Measurements from ENCODE around the gene ATXN10.

DNA sequence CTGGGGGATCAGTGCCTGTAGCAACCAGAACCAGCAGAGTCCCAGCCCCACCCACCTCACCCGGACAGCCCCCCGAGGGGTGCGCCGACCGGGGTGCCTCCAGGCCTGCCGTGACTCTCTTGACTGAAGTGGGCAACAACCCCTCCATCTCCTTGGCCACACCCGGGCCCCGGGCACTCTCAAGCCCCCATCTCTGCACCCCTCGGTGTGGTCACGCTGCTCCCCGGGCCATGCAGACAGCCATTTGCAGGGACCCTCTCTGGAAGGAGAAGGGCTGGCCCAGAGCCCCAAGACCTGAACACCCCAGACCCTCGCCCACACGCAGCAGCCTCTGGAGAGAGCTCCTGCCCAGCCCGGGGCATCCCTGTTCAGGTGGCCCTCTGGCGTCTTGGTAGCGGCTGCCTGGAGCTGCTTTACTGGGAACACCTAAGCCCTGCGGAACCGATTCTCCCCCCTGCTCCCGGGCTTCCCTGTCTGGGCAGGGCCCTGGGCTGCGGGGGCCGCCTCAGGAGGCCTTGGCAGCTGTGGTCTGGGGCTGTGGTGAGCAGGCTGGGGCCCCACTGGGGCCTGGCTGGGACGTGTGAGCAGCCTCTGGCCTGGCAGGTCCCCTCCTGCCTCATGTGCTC, 220.5 kb downstream of the ATXN10 start:
- TF ChIP-seq EZH2phosphoT487 (IDR thresholded peaks at IDR 0.05; ENCODE audit: borderline replicate concordance) (no peak), POLR2AphosphoS5 (IDR thresholded peaks at IDR 0.05; ENCODE audit: low read depth, low read length) (no peak), POLR2A (IDR thresholded peaks at IDR 0.05; ENCODE audit: borderline replicate concordance, extremely low read depth, insufficient read depth, insufficient read length) (no peak), SIN3A (IDR thresholded peaks at IDR 0.05; ENCODE audit: low read depth) (no peak), CEBPB (IDR thresholded peaks at IDR 0.05; ENCODE audit: low read depth) (no peak), EZH2 (IDR thresholded peaks at IDR 0.05) (no peak), JUND (IDR thresholded peaks at IDR 0.05) (no peak), YY1 (IDR thresholded peaks at IDR 0.05; ENCODE audit: extremely low read depth, insufficient replicate concordance, low read depth, low read length) (no peak)
- TF ChIP-seq, protein P1, sequence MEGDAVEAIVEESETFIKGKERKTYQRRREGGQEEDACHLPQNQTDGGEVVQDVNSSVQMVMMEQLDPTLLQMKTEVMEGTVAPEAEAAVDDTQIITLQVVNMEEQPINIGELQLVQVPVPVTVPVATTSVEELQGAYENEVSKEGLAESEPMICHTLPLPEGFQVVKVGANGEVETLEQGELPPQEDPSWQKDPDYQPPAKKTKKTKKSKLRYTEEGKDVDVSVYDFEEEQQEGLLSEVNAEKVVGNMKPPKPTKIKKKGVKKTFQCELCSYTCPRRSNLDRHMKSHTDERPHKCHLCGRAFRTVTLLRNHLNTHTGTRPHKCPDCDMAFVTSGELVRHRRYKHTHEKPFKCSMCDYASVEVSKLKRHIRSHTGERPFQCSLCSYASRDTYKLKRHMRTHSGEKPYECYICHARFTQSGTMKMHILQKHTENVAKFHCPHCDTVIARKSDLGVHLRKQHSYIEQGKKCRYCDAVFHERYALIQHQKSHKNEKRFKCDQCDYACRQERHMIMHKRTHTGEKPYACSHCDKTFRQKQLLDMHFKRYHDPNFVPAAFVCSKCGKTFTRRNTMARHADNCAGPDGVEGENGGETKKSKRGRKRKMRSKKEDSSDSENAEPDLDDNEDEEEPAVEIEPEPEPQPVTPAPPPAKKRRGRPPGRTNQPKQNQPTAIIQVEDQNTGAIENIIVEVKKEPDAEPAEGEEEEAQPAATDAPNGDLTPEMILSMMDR (IDR thresholded peaks at IDR 0.05 in 2 of 3, conservative IDR thresholded peaks at IDR 0.05 in 1 of 3; ENCODE audit: borderline replicate concordance in 1 of 3, insufficient read depth in 1 of 3, low read depth in 2 of 3, low read length in 2 of 3) = no peak
- TF ChIP-seq, protein P2, sequence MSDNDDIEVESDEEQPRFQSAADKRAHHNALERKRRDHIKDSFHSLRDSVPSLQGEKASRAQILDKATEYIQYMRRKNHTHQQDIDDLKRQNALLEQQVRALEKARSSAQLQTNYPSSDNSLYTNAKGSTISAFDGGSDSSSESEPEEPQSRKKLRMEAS (IDR thresholded peaks at IDR 0.05) = no peak
- TF ChIP-seq, protein P3, sequence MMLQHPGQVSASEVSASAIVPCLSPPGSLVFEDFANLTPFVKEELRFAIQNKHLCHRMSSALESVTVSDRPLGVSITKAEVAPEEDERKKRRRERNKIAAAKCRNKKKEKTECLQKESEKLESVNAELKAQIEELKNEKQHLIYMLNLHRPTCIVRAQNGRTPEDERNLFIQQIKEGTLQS (IDR thresholded peaks at IDR 0.05) = no peak
